Stimulated activated CD4-positive, alpha-beta T cell treated with anti-CD3 and anti-CD28 coated beads, Interleukin-4, amount 100 ng/mL, for 4 hours (primary cell): ENCODE measurements around the gene ALLC.
"Not testable (repeated sequence)": the region's sequence is repeated elsewhere in the genome, so short reads cannot be mapped to it uniquely, and the experiment has no call there.

Experiments used
- DNase-seq, 2 experiments: peaks; one replicate each; pipeline ENCODE4 v3.0.0-alpha.2; 2020

Gene ALLC

GRCh38 chr2:3657881-3658280 lies at the start of gene ALLC:
Gene ALLC, plus strand, starts transcription at chr2:3658200. Its CDS starts 12,958 bp downstream, at chr2:3671158.
- no peak for DNase-seq

GRCh38 chr2:3608373-3609278 lies 49.4 kb upstream of the ALLC start:
- no peak for DNase-seq

GRCh38 chr2:3609279-3609673 lies 48.7 kb upstream of the ALLC start:
- not testable (repeated sequence) for DNase-seq

GRCh38 chr2:3610415-3610814 lies 47.6 kb upstream of the ALLC start:
- no peak for DNase-seq

GRCh38 chr2:3610881-3611505 lies 47.0 kb upstream of the ALLC start:
- no peak for DNase-seq

GRCh38 chr2:3611589-3611988 lies 46.4 kb upstream of the ALLC start:
- DNase-seq: no peak

GRCh38 chr2:3612639-3613523 lies 45.1 kb upstream of the ALLC start:
- DNase-seq: no peak

- DNase-seq: no peak
These were observed 44.5 kb upstream of the ALLC start for GRCh38 chr2:3613524-3613905.

- DNase-seq: not testable (repeated sequence)
These were observed 43.3 kb upstream of the ALLC start for GRCh38 chr2:3614743-3615142.

- not testable (repeated sequence) for DNase-seq
These were observed 42.3 kb upstream of the ALLC start for GRCh38 chr2:3615541-3616200.

- DNase-seq: not testable (repeated sequence)
These were observed 41.4 kb upstream of the ALLC start for GRCh38 chr2:3616435-3617197.

- no peak for DNase-seq
These were observed 40.7 kb upstream of the ALLC start for GRCh38 chr2:3617198-3617890.

GRCh38 chr2:3618367-3618766 lies 39.6 kb upstream of the ALLC start:
- no peak for DNase-seq

GRCh38 chr2:3619033-3619432 lies 39.0 kb upstream of the ALLC start:
- no peak for DNase-seq

GRCh38 chr2:3619661-3620060 lies 38.3 kb upstream of the ALLC start:
- DNase-seq: not testable (repeated sequence)

GRCh38 chr2:3620834-3621233 lies 37.2 kb upstream of the ALLC start:
- no peak for DNase-seq

- DNase-seq: no peak
These were observed 35.0 kb upstream of the ALLC start for GRCh38 chr2:3622967-3623366.

GRCh38 chr2:3624059-3624794 lies 33.8 kb upstream of the ALLC start:
- DNase-seq: no peak

- no peak for DNase-seq
These were observed 32.8 kb upstream of the ALLC start for GRCh38 chr2:3625186-3625585.

GRCh38 chr2:3626118-3626811 lies 31.7 kb upstream of the ALLC start:
- no peak for DNase-seq
